ENCODE measurements around the gene NOP53.
"Not testable (repeated sequence)": the region's sequence is repeated elsewhere in the genome, so short reads cannot be mapped to it uniquely, and the experiment has no call there.

NOP53 gene

DNA sequence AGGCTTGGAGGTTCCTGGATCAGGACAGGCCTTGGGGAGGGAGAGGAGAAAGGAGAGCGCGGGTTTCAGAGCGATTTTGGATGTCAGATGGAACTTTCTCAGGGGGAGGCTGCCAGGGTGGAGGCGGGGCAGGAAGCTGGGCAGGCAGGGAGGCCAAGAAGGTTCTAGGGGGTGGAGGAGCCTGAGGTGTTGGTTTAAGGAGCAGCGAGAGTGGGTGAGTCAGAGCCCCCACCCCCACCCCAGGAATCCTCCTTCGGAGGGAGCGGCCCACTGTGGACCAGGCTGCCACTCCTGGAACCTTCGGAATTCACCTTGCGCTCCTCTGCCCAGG, 15.9 kb upstream of the NOP53 start:
- Histone ChIP-seq H3K4me1 (peaks cover 12 to 37% (median 28%) of the 10 kb centered on the region in 10 experiments), H3K36me3 (no peaks in the 10 kb centered on the region), H3K27ac (peak overlapping the region in 6 of 11 experiments; percentile 0 to 55 (median 34); a peak in 8 of 22 replicates), H4K20me1 (no peaks in the 10 kb centered on the region), H3K27me3 (peaks cover 0 to 13% (median 5%) of the 10 kb centered on the region in 11 experiments; a peak in 8 of 22 replicates), H3K9me3 (replicated peaks in 1 of 11) (peaks cover 0 to 11% (median 0%) of the 10 kb centered on the region in 11 experiments; a peak in 2 of 22 replicates), H3K4me3 (peak overlapping the region in 8 of 10 experiments; percentile 26 to 60 (median 41); a peak in 14 of 20 replicates), H3K9ac (peak overlapping the region in 10 of 11 experiments; percentile 5 to 58 (median 30); a peak in 10 of 22 replicates), H3K4me2 (peak overlapping the region; percentile 63 to 90 (median 78))
- no peak for TF ChIP-seq Cebpa-rat (IDR thresholded peaks at IDR 0.05)

DNA sequence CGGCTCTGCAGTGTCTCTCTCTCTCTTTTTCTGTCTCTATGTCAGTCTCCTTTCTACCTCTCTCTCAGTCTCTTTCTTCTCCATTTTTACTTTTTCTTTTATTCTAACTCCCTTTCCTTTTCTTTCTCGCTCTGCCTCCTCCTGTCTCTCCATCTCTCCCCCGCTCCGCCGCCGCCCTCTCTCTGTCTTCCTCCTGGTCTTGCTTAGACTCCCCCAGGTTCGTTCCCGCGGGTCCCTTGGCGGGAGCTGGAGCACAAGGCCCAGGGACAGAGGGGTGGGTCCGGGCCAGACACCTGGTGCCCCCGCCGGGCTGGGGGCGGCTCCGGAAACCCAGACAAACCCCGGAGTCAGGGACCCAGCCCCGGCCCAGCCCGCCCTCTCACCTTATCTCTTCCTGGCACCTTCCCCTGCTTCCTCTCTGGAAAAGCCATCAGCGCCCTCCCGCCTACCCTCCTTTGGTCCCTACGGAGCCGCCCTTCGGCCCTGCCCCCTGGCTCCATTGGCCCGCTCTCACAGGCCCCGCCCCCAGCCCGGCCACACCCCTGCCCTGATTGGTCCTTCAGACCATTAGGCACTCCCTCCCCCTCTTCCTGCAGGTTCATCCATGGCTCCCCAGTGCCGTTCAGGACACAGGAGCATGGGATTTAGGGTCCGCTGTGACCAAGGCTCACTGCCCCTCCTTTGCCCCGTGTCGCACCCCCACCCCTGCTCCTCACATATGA, 15.4 kb upstream of the NOP53 start:
- H3K27ac ChIP-seq = peak overlapping the region in 6 of 11 experiments; percentile 0 to 55 (median 34); a peak in 8 of 22 replicates
- peak overlapping the region; percentile 63 to 90 (median 78) for H3K4me2 ChIP-seq
- TF ChIP-seq Cebpa-rat (IDR thresholded peaks at IDR 0.05) = no peak
- peaks cover 0 to 11% (median 0%) of the 10 kb centered on the region in 11 experiments; a peak in 2 of 22 replicates for H3K9me3 ChIP-seq (replicated peaks in 1 of 11)
- H3K27me3 ChIP-seq = peaks cover 0 to 13% (median 5%) of the 10 kb centered on the region in 11 experiments; a peak in 8 of 22 replicates
- no peaks in the 10 kb centered on the region for H3K36me3 ChIP-seq
- H3K4me3 ChIP-seq = peak overlapping the region in 8 of 10 experiments; percentile 26 to 60 (median 41); a peak in 15 of 20 replicates
- H3K4me1 ChIP-seq = peaks cover 12 to 37% (median 28%) of the 10 kb centered on the region in 10 experiments
- peak overlapping the region in 10 of 11 experiments; percentile 5 to 58 (median 30); a peak in 10 of 22 replicates for H3K9ac ChIP-seq
- H4K20me1 ChIP-seq = no peaks in the 10 kb centered on the region

DNA sequence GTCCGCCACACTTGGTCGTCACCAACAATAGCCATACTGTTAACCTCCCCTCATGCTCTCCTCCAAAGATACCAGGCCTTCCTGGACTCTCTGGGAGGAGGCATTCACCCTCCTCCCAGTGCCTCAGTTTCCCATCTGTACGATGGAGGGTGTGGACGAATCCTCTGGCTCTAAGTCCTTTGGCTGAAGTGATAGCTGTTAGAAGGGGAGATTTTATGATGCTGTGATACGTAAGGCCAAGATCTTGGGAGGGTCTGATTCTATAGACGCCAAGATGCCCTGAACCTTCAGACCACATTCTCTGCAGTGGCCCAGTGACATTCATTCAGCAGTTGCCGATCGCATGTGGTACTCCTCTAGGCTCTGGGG, 14.8 kb upstream of the NOP53 start:
- Histone ChIP-seq H3K4me2 (peak overlapping the region in 10 of 11 experiments; percentile 63 to 90 (median 75); a peak in 15 of 22 replicates), H3K4me1 (peaks cover 12 to 37% (median 27%) of the 10 kb centered on the region in 10 experiments), H4K20me1 (no peaks in the 10 kb centered on the region), H3K4me3 (no peak overlapping the region; a peak in 2 of 20 replicates), H3K9me3 (replicated peaks in 1 of 11) (peaks cover 0 to 11% (median 0%) of the 10 kb centered on the region in 11 experiments; a peak in 2 of 22 replicates), H3K9ac (no peak overlapping the region), H3K27ac (no peak overlapping the region; a peak in 1 of 22 replicates), H3K27me3 (peaks cover 0 to 13% (median 5%) of the 10 kb centered on the region in 11 experiments; a peak in 8 of 22 replicates), H3K36me3 (no peaks in the 10 kb centered on the region)
- TF ChIP-seq Cebpa-rat (IDR thresholded peaks at IDR 0.05) = no peak

DNA sequence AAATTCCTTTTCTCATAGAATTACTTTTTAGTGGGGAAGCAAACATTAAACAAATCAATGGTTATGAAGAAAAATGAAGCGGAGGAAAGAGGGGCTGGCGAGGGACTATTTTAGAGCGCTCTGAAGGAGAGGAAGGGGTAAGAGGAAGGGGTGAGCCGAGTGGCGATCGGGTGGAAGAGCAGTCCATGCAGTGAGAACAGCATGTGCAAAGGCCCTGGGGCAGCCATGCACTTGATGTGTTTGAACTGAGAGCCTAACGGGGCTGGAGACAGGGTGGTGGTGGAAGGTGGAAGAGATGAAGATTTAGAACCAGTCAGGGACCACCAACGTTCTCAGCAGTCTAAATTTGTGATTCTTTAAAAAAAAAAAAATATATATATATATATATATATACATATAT, 14.4 kb upstream of the NOP53 start:
- no peak for TF ChIP-seq Cebpa-rat (IDR thresholded peaks at IDR 0.05)
- Histone ChIP-seq H4K20me1 (no peaks in the 10 kb centered on the region), H3K27me3 (peaks cover 0 to 13% (median 5%) of the 10 kb centered on the region in 11 experiments; a peak in 8 of 22 replicates), H3K9me3 (replicated peaks in 1 of 11) (peaks cover 0 to 10% (median 0%) of the 10 kb centered on the region in 11 experiments; a peak in 2 of 22 replicates), H3K9ac (no peak overlapping the region), H3K4me2 (peak overlapping the region in 2 of 11 experiments; percentile 63 to 70; a peak in 2 of 22 replicates), H3K4me3 (no peak overlapping the region), H3K36me3 (no peaks in the 10 kb centered on the region), H3K27ac (no peak overlapping the region), H3K4me1 (peaks cover 12 to 33% (median 23%) of the 10 kb centered on the region in 10 experiments)

DNA sequence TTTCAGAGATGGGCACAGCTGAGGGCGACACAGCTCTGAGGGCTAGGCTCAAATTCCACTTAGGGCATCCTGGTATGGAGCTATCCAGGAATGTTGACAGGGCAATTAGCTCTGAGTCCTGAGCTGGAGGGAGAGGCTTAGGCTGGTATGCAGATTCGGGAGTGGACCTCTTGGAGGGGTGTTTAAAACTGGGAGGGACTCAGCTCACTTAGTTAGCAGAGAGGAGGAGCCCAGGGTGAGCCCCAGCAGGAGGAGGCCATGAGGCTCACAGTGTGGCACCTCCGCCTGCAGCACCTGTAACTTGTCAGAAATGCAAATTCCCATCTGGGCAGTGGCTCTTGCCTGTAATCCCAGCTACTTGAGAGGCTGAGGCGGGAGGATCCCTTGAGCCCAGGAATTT, 10.2 kb upstream of the NOP53 start:
- no peak overlapping the region for H3K4me3 ChIP-seq
- no peak overlapping the region for H3K9ac ChIP-seq
- H3K4me2 ChIP-seq = no peak overlapping the region
- TF ChIP-seq Cebpa-rat (IDR thresholded peaks at IDR 0.05) = no peak
- no peaks in the 10 kb centered on the region for H4K20me1 ChIP-seq
- no peaks in the 10 kb centered on the region for H3K36me3 ChIP-seq
- H3K9me3 ChIP-seq (replicated peaks in 1 of 11) = no peaks in the 10 kb centered on the region
- H3K4me1 ChIP-seq = peaks cover 0 to 13% (median 8%) of the 10 kb centered on the region in 10 experiments; a peak in 15 of 20 replicates
- H3K27me3 ChIP-seq = no peaks in the 10 kb centered on the region; a peak in 3 of 22 replicates
- H3K27ac ChIP-seq = no peak overlapping the region

DNA sequence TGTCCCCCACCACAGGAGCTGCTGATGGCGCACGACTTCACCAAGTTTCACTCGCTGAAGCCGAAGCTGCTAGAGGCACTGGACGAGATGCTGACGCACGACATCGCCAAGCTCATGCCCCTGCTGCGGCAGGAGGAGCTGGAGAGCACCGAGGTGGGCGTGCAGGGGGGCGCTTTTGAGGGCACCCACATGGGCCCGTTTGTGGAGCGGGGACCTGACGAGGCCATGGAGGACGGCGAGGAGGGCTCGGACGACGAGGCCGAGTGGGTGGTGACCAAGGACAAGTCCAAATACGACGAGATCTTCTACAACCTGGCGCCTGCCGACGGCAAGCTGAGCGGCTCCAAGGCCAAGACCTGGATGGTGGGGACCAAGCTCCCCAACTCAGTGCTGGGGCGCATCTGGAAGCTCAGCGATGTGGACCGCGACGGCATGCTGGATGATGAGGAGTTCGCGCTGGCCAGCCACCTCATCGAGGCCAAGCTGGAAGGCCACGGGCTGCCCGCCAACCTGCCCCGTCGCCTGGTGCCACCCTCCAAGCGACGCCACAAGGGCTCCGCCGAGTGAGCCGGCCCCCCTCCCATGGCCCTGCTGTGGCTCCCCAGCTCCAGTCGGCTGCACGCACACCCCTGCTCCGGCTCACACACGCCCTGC, 4.4 kb upstream of the NOP53 start:
- 0 out of 22 replicates have a peak overlapping the region, but pooled peaks of 1 of the 11 experiments have one; percentile 24 for H3K9ac ChIP-seq
- H3K9me3 ChIP-seq (replicated peaks in 1 of 11) = no peaks in the 10 kb centered on the region
- peaks cover 26 to 60% (median 58%) of the 10 kb centered on the region in 10 experiments for H3K4me1 ChIP-seq
- H3K27me3 ChIP-seq = no peaks in the 10 kb centered on the region
- H3K36me3 ChIP-seq = no peaks in the 10 kb centered on the region
- H4K20me1 ChIP-seq = peaks cover 0 to 2% (median 0%) of the 10 kb centered on the region in 11 experiments; a peak in 3 of 22 replicates
- peak overlapping the region in 4 of 11 experiments; percentile 23 to 74 (median 54); a peak in 3 of 22 replicates for H3K27ac ChIP-seq
- H3K4me3 ChIP-seq = no peak overlapping the region
- TF ChIP-seq Cebpa-rat (IDR thresholded peaks at IDR 0.05) = no peak
- peak overlapping the region in 9 of 11 experiments; percentile 52 to 87 (median 78); a peak in 15 of 22 replicates for H3K4me2 ChIP-seq

DNA sequence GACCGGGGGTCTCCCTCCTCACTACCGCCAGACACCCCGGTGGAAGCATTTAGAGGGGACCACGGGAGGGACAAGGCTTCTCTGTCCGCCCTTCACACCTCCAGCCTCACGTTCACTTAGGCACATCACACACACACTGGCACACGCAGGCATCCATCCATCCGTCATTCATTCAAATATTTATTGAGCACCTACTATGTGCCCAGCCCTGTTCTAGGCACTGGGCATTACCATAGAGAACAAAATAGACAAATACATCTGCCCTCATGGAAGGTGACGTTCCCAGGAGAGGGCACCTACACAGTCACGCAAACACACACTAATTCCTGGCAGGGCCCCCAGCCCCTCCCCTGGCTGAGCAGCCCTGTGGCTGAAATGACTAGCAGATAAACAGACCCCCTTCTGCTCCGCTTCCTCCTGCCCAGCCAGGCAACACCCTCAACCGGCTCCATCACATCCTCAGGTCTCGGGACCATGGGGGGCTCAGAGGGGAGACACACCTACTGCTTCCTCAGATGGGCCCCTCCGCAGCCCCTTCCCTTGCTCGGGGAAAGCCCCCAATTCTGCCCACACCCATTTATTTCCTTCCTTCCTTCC, 3.7 kb upstream of the NOP53 start:
- Histone ChIP-seq H3K27ac (peak overlapping the region in 8 of 11 experiments; percentile 23 to 79 (median 68); a peak in 10 of 22 replicates), H3K4me2 (peak overlapping the region in 10 of 11 experiments; percentile 58 to 87 (median 79); a peak in 20 of 22 replicates), H3K9me3 (replicated peaks in 1 of 11) (no peaks in the 10 kb centered on the region), H3K9ac (peak overlapping the region in 1 of 11 experiments; percentile 7; a peak in 1 of 22 replicates), H3K36me3 (peaks cover 1 to 5% (median 3%) of the 10 kb centered on the region in 11 experiments; a peak in 19 of 22 replicates), H3K27me3 (no peaks in the 10 kb centered on the region), H3K4me3 (no peak overlapping the region), H3K4me1 (peaks cover 32 to 67% (median 64%) of the 10 kb centered on the region in 10 experiments), H4K20me1 (peaks cover 0 to 8% (median 6%) of the 10 kb centered on the region in 11 experiments; a peak in 16 of 22 replicates)
- no peak for TF ChIP-seq Cebpa-rat (IDR thresholded peaks at IDR 0.05)

DNA sequence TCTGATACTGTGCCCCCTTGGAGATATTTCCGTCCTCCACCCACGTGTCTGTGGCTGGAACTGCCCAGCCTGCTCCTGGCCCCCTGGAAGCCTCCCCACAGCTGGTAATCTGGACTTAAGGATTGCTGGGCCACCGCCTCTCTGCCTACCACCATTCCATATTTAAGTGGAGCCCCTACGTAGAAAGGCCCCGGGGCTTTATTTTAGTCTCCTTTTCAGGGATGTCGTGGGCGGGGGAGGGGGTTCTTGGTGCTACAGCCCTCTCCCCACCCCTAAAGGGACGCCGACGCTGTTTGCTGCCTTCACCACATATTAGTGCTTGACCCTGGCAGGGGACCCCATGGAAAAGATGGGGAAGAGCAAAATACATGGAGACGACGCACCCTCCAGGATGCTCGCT, 2.7 kb upstream of the NOP53 start:
- Histone ChIP-seq H3K4me2 (peak overlapping the region; percentile 58 to 87 (median 80)), H4K20me1 (peaks cover 0 to 18% (median 13%) of the 10 kb centered on the region in 11 experiments; a peak in 16 of 22 replicates), H3K9me3 (replicated peaks in 1 of 11) (no peaks in the 10 kb centered on the region), H3K9ac (peak overlapping the region in 9 of 11 experiments; percentile 38 to 74 (median 61); a peak in 15 of 22 replicates), H3K4me3 (peak overlapping the region in 1 of 10 experiments; percentile 64; a peak in 1 of 20 replicates), H3K27ac (peak overlapping the region in 10 of 11 experiments; percentile 52 to 79 (median 70); a peak in 18 of 22 replicates), H3K27me3 (no peaks in the 10 kb centered on the region), H3K36me3 (peaks cover 7 to 15% (median 13%) of the 10 kb centered on the region in 11 experiments; a peak in 21 of 22 replicates), H3K4me1 (peaks cover 42 to 77% (median 74%) of the 10 kb centered on the region in 10 experiments)
- TF ChIP-seq Cebpa-rat (IDR thresholded peaks at IDR 0.05) = no peak

DNA sequence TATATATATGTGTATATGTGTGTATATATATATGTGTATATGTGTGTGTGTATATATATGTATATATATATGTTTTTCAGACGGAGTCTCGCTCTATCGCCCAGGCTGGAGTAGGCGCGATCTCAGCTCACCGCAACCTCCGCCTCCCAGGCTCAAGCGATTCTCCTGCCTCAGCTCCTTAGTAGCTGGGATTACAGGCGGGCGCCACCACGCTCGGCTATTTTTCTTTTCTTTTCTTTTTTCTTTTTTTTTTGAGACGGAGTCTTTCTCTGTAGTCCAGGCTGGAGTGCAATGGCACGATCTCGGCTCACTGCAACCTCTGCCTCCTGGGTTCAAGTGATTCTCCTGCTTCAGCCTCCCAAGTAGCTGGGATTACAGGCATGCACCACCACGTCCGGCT, 783 bp downstream of the NOP53 start:
- not testable (repeated sequence) for H3K27me3 ChIP-seq; H3K9me3 ChIP-seq (replicated peaks in 1 of 11)
- H3K36me3 ChIP-seq = peaks cover 38 to 50% (median 46%) of the 10 kb centered on the region in 11 experiments
- peak overlapping the region in 9 of 11 experiments; percentile 94 to 99 (median 96); a peak in 16 of 22 replicates for H3K27ac ChIP-seq
- H4K20me1 ChIP-seq = peaks cover 32 to 53% (median 47%) of the 10 kb centered on the region in 11 experiments; a peak in 21 of 22 replicates
- peak overlapping the region; percentile 79 to 97 (median 90) for H3K4me2 ChIP-seq
- peak overlapping the region; percentile 62 to 86 (median 78) for H3K4me3 ChIP-seq
- peak overlapping the region; percentile 93 to 98 (median 95); a peak in 21 of 22 replicates for H3K9ac ChIP-seq
- peaks cover 65 to 92% (median 92%) of the 10 kb centered on the region in 10 experiments for H3K4me1 ChIP-seq

Data from BLaER1 treated with 17β-estradiol and CSF1 and Interleukin-3, amounts not matched to agents 10 nM and 100 nM (cell line).